ENCODE measurements around the gene VSNL1. TPM values are rescaled to one million over a fixed set of nuclear protein-coding genes. Genes with fewer than 3 reads are reported as not detected.

Gene VSNL1
- polyA plus RNA-seq, 1 donor, result 7.0 TPM

DNA sequence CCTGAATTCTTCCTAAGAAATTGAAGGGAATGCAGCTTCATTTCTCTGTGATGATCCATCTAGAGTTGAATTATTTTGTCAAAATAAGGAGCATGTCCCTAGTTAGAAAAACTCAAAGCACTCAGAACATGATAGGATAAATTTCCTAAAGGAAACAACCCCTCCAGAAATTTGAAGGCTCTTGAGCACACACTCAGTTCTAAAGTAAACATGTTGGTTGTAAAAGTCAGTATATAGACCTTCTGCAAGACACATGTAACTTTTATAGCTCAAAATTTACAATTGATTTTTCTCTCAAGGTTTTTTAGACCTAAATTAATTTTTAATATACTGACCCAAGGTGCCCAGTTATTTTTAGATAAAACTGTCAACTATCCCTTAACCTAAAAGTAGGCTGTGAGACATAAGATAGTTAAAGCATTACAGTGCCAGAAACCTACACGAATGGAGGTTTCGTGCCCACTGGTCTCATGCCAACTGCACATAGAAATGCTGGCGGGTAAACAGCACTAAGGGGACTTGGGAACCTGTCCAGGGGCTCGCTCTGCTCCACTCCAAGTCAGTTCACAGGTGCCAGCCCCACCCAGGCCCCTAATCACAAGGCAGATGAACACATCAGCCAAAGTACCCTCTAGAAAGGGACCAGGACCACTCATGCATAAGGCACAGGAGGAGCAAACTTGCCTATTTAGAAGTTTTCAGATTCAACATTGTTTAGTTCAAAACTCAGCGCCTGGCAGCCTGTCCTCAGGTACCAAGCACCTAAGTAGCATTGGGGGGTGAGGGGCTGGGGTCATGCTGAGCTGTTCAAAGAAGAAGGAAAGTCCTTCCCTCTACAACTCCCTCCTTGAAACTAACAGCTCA, 106.6 kb downstream of the VSNL1 start:
- DNase-seq, result no peak

DNA sequence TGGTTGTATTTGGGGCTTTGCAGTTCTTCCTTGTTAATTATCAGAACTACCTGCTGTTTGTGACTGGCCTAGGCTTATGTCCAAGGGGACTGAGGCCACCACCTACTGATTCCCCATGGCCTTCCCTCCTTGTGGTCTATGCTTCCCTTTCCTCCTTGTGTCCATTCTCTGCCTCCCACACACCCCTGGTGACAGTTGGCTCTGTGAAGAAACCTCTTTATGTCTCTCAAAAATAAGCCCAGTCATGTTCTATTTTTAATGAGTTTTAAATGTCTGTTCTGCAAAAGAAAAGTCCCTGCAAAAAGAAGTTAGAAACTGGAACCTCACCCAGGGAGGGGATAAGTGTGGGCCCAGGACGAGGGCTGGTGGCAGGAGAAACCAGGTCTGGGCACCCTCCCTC, 108.1 kb downstream of the VSNL1 start:
- DNase-seq, result no peak

DNA sequence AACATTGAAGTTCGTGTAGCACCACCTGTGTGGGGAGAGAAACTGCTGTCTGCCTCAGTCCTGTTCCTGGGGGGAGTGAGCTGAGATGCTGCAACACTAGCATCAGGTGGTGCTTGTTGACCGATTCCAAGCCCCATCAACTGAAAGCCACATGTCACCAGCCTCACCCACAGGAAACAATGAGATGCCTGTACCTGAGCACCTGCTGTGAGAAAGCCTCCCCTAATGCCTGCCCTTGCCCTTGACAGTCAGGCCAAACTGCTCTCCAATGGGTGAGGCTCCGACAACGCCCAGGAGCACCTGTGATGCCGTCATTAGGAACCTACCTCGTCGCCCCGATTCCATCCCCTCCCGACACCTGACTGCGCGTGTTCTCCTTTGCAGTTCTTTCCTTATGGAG, 108.5 kb downstream of the VSNL1 start:
- DNase-seq, result no peak

DNA sequence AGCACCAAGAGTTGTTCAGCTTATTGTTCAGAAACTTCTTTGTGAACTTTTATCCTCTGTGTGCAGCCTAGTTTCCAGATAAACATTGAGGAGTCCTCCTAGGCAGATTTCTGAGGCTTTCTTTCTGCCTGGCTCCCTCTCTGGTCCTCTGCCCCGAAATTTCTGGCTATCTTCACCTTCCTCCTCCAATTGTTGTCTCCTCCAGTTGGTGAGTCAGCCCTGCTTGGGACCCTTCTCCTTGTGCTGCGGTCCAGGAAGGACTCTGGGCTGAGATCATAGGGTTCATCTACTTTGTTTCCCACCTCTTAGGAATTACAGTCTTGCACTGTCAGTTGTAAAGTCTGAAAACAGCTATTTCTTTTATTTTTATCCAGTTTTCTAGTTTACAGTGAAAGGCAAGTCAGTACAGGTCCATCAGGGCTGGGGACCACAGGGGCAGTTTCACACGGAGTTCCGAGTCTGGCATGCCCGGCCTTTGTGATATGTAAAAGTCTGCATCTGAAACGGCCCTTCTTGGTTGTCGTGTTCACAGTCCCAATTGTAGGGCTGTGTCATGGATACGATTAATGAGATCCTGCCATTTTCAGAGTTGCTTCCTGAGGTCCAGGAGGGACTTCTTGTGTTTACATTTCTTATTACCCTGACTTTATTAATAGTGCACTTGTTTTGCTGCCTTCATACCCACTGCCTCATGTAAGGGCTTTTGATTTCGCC, 112.3 kb downstream of the VSNL1 start:
- DNase-seq, result no peak

DNA sequence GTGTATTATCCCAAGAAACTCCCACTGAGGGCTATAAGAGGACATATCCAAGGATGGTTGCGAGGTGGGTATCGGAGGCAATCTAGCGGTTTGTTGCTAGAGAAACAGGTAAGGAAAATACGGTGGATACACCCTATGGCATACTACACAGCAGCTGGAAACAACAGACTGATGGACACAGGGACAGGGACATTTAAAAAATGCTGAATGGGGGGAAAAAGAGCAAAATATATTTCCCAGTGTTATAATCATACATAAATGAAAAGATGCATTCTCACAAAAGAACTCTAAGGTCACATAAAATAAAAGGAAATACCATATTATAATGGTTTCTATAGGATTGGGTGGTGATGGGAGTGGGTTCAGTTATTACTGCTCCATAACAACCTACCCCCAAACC, 117.3 kb downstream of the VSNL1 start:
- DNase-seq, result no peak

DNA sequence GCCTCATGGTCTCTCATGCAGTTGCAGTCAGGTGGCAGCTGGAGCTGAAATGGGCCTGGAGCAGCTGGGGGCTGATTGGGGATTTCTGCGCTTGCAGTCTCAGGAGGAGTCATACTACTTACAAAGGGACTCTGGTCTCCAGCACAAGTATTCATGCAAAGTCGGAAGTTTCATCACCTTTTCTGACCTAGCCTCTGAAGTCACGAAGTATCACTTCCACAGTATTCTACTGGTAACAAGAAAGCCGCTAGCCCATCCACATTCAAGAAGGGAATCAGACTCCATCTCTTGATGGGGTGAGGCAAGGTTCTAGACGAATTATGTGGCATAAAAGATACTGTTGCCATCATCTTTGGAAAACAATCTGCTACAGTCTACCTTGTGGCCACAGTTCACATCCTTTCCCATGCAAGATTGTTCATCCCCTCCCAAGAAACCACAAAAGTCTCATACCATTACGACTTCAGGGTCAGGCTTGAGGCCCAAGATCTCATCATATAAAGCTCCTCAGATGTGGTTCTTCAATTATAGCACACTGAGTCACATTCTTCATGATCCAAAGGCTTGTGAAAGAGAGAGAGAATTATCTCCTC, 117.9 kb downstream of the VSNL1 start:
- DNase-seq, result no peak

DNA sequence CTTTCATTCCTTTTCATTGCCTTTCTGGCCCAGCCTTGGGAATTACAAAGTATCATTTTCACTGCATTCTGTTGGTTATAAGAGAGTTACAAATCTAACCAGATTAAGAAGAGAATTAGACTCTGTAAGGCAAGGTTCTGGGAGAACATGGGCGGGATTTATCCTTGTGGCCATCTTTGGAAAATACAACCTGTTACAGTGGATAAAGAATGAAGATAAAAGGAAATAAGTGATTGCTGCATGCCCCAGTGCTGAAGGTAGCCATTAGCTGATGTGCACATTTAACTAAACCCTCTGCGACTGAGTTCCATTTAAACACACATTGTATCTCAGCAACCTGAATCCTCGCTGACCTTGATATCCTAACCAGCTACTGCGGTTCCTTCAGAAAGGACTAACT, 119.7 kb downstream of the VSNL1 start:
- no peak for DNase-seq

DNA sequence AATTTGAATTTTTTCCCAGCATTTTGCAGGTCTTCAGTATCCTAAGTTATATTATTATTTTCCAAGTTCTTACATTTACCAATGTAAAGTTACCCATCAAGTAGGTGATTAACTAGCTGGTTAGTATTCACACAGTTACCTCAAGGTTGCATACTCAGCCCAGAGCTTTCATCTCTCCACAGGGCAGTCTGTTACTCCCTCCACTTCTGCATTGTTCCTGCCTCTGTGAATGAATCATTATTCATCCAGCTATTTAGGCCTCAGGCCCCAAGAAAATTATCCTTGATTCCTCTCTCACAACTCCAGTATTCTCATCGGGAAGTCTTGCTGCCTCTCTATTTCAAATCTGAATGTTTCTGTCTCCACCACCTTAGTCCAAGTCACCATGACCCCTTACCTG, 121.0 kb downstream of the VSNL1 start:
- DNase-seq, result no peak

DNA sequence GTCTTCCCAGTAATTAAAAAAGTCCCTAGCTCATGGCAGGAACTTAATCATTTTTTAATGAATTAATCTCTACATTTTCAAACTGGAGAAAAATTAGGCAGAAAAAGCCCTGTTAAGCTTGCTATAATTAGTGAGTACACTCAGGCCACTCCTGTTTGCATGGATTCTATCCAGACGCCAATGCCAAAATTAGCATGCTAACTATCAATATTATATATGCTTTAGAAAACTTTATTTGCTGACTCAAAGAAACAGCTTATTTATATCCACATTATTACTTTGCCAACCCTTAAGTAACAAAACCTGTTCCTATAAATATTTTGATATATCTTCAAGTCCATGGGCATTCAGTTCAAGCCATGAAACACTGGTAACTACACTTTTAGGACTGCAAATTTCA, 122.2 kb downstream of the VSNL1 start:
- DNase-seq, result no peak

DNA sequence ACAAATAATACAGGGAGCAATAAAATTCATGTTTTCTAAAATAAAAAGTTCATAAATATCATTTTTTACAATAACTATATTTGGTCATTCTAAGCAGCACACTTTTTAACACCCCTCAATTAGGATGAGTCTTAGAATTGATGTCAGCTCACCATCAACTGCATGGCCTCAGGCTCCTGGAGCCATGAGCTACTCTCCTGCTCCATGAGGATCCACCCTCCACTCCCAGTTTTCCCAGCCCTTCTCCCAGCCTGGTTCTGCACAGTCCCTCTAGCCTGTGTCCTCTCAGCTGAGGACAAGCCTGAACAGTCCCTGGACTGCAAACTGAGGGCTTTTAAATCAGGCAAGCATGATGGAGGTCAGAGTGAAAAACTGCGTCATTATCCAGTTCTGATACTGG, 124.0 kb downstream of the VSNL1 start:
- no peak for DNase-seq

DNA sequence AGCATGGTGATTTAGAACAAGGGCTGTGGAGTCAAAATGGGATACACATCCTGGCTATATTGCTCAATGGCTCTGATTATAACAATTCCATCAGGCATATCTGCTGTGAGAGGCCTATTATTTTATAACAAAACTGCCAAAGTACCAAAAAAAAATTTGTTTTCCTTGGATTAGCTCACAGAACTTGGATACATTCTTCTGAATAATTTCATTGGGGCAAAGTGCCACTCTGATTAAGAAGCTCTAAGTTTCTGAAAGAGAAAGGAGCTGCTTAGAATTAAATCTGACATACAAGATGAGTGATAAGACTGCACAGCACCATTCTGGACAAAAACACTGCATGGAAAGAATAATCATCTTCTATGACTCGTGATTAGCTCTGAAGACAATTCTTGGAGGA, 127.4 kb downstream of the VSNL1 start:
- no peak for DNase-seq

DNA sequence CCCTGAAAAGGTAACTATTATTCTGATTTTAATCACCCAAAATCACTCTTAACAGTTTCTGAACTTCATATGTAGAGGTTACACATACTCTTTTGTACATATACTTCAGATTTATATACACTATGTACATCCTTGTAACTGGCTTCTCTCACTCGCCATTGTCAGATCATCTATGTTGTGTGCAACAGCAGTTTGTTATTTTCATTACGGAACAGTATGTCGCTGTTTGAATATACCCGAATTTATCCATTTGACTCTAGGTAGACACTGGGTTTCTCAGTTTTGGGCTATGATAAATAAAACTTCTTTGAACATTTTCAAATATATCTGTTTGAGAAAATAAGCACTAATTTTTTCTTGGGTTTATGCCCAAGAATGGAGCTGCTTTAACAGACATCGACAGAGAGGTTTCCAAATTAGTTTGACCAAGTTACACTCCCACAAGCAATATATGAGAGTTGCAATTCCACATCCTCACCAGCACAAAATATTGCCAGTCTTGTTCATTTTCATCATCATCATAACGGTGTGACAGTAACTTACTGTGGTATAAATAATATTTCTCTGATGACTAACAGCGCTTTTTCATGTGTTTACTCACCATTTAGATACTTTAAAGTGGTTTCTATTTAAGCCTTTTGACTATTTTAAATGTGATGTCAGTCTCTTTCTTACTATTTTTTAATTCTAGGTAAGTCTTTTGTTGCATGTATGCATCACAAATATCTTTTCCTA, 132.3 kb downstream of the VSNL1 start:
- no peak for DNase-seq

DNA sequence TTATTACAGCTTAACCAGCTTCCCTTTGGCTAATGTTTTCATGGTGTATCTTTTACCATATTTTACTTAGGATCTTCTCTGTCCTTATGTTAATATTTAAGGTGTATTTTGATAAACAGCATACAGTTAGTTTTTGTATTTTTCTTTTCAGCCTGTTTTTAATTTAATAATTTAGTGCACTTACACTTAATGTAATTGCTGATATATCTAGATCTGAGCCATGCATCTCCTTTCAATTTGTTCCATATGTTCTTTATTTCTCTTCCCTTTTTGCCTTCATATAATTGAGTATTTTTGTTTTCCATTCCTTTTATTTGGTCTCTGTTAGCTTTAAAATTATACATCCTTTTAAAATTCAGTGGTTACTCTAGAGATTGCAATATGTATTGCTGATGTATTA, 134.3 kb downstream of the VSNL1 start:
- no peak for DNase-seq

DNA sequence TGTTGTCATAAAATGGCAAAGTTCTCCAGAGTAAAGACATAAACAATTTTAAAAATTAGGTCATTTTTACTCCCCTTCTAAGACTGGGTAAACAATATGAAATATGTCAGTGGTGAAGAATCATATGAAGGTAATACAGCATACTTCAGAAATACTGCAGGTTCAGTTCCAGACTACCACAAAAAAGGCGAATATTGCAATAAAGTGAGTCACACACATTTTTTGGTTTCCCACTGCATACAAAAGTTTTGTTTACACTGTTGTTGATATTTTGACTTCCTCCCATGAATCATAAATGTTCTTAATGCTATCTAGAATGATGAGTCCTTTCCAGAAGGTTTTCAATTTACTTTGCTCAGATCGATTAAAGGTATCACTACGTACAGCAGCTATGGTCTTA, 139.6 kb downstream of the VSNL1 start:
- DNase-seq, result no peak

DNA sequence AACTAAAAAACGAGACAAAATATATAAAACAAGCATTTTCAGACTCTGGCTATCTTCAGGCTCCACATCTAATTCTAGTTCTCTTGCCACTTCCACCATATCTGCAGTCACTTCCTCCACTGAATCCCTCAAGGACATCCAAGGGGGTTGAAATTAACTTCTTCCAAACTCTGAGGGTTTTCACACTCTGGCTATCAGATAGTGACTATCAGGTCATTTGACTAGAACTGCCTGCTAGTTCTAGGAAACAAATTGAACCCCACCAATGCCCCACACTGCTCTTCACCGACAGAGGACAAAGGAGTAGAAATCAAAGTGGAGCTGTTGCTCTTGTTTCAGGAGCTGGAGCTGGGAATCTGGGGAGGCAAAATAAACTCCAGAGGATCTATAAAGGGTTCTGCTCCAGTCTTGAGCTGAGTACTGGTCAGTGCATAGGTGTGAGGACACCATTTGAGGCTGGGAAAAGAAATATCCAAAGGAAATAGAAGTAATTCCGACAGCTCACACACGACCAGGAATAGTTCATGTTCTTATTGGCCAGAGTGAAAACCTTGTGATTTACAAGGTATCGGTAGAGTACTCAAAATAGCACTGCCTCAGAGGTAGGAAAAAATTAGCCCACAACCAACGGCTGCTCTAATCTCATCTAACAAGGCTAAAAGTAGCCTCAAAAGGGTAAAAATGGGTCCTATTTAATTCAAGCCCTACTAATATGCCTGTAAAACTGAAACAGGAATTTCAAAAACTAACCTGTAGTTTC, 141.8 kb downstream of the VSNL1 start:
- DNase-seq, result no peak

DNA sequence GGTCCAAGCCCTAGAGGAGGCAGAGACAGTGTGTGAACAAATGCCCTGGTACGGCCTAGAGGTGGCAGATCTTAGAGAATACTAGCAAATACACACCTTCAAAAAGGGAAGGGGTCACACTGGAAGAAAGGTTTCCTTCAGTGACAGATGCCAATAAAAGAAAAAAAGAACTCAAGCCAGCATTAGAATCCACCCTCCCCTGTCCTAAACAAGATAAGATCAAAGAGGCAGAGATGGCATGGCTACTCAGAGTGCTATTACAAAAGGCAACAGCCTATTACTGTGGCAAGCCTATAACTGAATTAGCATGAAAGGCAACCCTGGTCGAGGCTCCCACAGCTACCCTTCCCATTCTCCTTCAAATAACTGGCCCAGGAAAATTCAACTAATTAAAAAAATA, 143.5 kb downstream of the VSNL1 start:
- no peak for DNase-seq

DNA sequence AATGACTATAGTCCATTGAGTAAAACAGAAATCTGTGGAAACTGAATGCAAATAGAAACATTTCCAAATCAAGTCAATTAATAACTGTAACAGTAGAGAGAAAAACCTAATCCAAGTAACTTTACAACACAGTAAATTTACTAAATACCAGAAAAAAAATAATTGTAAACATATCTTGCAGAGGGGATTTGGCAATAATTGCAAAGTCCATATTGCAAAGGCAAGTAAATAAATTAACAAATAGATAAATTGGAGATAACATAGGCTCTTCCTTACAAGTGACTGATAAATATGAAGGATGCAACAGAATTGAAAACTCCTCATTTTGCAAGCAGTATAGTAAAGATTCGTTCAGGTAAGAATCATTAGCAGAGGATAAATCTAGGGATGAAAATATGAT, 148.1 kb downstream of the VSNL1 start:
- DNase-seq, result no peak

DNA sequence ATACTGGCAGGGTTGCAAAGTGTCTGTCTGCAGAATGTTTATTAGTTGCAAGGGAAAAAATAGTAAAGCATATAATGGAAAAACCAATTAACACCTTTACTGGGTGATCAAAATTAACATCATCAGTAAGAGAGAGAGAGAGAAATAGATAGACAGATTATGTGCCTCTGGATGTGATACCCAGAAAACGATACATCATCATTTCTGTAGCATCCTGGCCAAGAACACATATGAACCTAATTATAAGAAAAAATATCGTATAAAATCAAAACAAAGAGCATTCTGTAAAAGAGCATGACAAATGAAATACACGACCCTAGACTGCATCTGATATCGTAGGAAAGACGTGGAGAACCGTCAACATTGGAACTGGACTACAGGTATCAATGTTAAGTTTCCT, 148.5 kb downstream of the VSNL1 start:
- no peak for DNase-seq

DNA sequence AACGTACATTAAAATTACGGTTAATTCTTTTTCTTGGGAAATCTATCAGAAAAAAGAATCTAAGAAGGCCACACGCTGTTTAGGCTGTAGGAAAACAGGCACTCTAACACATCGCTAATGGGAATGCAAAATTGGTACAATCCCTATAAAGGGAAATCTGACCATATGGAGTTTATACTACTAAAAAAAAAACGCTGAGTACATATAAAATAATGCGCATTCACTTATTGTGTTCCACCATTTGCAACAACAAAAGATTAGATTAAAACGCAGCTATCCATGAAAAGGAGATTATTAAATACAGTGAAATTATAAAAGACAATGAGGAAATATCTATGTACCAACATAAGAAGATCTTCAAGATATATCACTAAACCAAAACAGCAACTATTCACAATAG, 150.3 kb downstream of the VSNL1 start:
- DNase-seq, result no peak

All from hindlimb muscle (tissue), 1 donor.